ENCODE results near the gene PCCA.

The PCCA gene

DNA sequence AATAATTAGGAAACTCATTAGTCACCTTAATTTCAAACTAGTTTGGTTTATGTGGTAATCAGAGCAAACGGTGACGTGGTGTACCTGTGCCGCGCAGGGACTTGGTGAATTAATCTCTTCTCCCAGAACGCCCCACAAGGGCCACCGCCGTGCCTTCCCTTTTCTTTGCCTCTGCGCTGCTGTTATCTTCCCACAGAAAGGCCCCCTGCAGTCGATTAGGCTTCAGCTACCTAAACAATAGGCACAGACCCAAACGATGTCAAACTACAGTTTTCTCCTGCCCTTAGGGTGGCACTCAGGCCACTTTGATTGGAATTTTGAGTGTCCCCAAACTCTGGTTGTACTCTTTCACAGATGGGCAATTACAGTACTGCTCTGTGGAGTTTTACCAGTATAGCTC lies 384.2 kb downstream of the PCCA start:
- TF ChIP-seq, protein P1, sequence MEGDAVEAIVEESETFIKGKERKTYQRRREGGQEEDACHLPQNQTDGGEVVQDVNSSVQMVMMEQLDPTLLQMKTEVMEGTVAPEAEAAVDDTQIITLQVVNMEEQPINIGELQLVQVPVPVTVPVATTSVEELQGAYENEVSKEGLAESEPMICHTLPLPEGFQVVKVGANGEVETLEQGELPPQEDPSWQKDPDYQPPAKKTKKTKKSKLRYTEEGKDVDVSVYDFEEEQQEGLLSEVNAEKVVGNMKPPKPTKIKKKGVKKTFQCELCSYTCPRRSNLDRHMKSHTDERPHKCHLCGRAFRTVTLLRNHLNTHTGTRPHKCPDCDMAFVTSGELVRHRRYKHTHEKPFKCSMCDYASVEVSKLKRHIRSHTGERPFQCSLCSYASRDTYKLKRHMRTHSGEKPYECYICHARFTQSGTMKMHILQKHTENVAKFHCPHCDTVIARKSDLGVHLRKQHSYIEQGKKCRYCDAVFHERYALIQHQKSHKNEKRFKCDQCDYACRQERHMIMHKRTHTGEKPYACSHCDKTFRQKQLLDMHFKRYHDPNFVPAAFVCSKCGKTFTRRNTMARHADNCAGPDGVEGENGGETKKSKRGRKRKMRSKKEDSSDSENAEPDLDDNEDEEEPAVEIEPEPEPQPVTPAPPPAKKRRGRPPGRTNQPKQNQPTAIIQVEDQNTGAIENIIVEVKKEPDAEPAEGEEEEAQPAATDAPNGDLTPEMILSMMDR (IDR thresholded peaks at IDR 0.05; ENCODE audit: low read depth, low read length, missing control alignments): no peak
- H3K4me3 ChIP-seq (ENCODE audit: low read depth, low read length): no peak overlapping the region
- no peak for DNase-seq (ENCODE audit: low read depth)

DNA sequence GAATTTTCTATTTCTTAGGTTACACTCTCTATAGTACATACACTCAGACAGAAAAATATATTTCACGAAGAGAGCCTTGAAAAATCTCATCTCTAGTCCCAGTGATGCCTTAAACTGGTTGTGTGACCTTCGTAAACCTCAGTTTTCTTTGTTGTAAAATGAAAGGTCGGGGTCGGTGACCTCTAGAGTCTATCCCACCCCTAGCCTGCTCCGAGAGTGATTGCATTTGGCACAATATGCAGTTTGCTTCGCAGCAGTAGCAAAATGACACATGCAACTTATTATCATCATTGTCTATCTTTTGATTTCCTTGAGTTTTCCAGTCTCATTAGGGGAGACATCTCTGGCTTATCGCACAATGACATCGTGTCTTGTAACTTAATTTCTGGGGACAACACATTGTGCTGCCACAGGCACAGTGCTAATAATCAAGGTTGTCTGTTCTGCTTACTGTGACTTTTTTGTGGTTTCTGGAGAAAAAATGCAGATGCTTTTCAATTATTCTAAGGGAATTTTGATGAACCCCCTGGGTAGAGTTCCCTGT lies 384.7 kb downstream of the PCCA start:
- no peak for DNase-seq (ENCODE audit: low read depth)
- no peak overlapping the region for H3K4me3 ChIP-seq (ENCODE audit: low read depth, low read length)
- TF ChIP-seq, protein P1 (IDR thresholded peaks at IDR 0.05; ENCODE audit: low read depth, low read length, missing control alignments): no peak

DNA sequence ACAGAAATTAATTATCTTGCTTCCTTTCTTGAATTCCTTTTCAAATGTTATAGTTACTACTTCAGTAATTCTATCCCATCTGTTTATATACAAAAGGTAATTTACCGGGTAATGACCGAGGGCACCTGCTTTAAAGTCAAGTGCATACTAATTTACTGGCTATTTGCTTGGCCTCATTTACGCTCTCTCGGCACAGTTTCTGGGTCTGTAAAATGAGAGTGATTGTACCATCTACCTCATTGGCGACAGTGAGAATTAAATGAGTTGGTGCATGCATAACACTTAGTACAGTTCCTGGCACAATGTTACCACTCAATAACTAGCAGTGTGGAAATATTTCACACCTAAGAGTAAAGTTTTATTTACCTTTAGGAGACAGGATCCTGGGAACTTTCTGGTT lies 388.1 kb downstream of the PCCA start:
- H3K4me3 ChIP-seq (ENCODE audit: low read depth, low read length): no peak overlapping the region
- DNase-seq (ENCODE audit: low read depth): no peak
- TF ChIP-seq, protein P1 (IDR thresholded peaks at IDR 0.05; ENCODE audit: low read depth, low read length, missing control alignments): no peak

GRCh38 chr13:100478107-100478809 lies 389.4 kb downstream of the PCCA start:
- TF ChIP-seq, protein P1 (IDR thresholded peaks at IDR 0.05; ENCODE audit: low read depth, low read length, missing control alignments): no peak
- H3K4me3 ChIP-seq (ENCODE audit: low read depth, low read length): no peak overlapping the region
- no peak for DNase-seq (ENCODE audit: low read depth)

- no peak overlapping the region for H3K4me3 ChIP-seq (ENCODE audit: low read depth, low read length)
- TF ChIP-seq, protein P1 (IDR thresholded peaks at IDR 0.05; ENCODE audit: low read depth, low read length, missing control alignments): no peak
- DNase-seq (ENCODE audit: low read depth): no peak
Measured at GRCh38 chr13:100480676-100481075, 391.8 kb downstream of the PCCA start.

GRCh38 chr13:100483139-100483538 lies 394.2 kb downstream of the PCCA start:
- no peak for DNase-seq (ENCODE audit: low read depth)
- no peak overlapping the region for H3K4me3 ChIP-seq (ENCODE audit: low read depth, low read length)
- TF ChIP-seq, protein P1 (IDR thresholded peaks at IDR 0.05; ENCODE audit: low read depth, low read length, missing control alignments): no peak

Measured in GM12864 (cell line).